OCI-LY1 (cell line): Measurements from ENCODE around the gene MCF2L2.

Source experiments
- H2AFZ ChIP-seq: fragments of 200-600 bp; sonication (generic), shearing (Covaris generic); 2 replicates; pipeline ENCODE4 v1.6.0; 2014; ENCODE audit warnings: antibody characterized with exemption, mild to moderate bottlenecking, low read length
- H3F3A ChIP-seq: fragments of 200-600 bp; sonication (generic), shearing (Covaris generic); 2 replicates; pipeline ENCODE4 v1.6.0; 2014; ENCODE audit warnings: mild to moderate bottlenecking, antibody characterized with exemption, low read length, moderate library complexity; ENCODE audit not compliant: insufficient read depth
- H3K27ac ChIP-seq: fragments of 200-600 bp; sonication (generic); 2 replicates; pipeline ENCODE4 v1.5.1; 2014; ENCODE audit warnings: low read length, mixed run types, mild to moderate bottlenecking, low read depth; ENCODE audit not compliant: poor library complexity, severe bottlenecking
- H3K27me3 ChIP-seq: fragments of 200-600 bp; sonication (generic); 2 replicates; pipeline ENCODE4 v1.6.0; 2014; ENCODE audit warnings: antibody characterized with exemption, mild to moderate bottlenecking, low read length, moderate library complexity; ENCODE audit not compliant: insufficient read depth
- H3K36me3 ChIP-seq: fragments of 200-600 bp; sonication (generic); 2 replicates; pipeline ENCODE4 v1.6.1; 2014; ENCODE audit warnings: mild to moderate bottlenecking, antibody characterized with exemption, low read length, moderate library complexity, mixed read lengths; ENCODE audit not compliant: insufficient read depth
- H3K4me1 ChIP-seq: fragments of 200-600 bp; sonication (generic); 2 replicates; pipeline ENCODE4 v1.5.1; 2014; ENCODE audit warnings: mild to moderate bottlenecking, low read length, moderate library complexity; ENCODE audit not compliant: insufficient read depth, severe bottlenecking
- H3K4me2 ChIP-seq: fragments of 200-600 bp; sonication (generic), shearing (Covaris generic); 2 replicates; pipeline ENCODE4 v1.6.1; 2014; ENCODE audit warnings: low read length
- H3K4me3 ChIP-seq: fragments of 200-600 bp; sonication (generic); 2 replicates; pipeline ENCODE4 v1.5.1; 2014; ENCODE audit warnings: low read length, low read depth, mild to moderate bottlenecking, mixed read lengths; ENCODE audit not compliant: poor library complexity, severe bottlenecking
- H3K79me2 ChIP-seq: fragments of 200-600 bp; shearing (Covaris generic); 2 replicates; pipeline ENCODE4 v1.6.1; 2016; ENCODE audit warnings: mixed run types, low read length, mixed read lengths; ENCODE audit not compliant: insufficient read depth
- H3K9ac ChIP-seq: fragments of 200-600 bp; sonication (generic), shearing (Covaris generic); 2 replicates; pipeline ENCODE4 v1.6.1; 2014; ENCODE audit warnings: mild to moderate bottlenecking, low read length, mixed read lengths
- H3K9me2 ChIP-seq: fragments of 200-600 bp; sonication (generic), shearing (Covaris generic); 2 replicates; pipeline ENCODE4 v1.6.1; 2014; ENCODE audit warnings: low read depth, mild to moderate bottlenecking, low read length, mixed read lengths
- H3K9me3 ChIP-seq: fragments of 200-600 bp; shearing (Covaris generic); 2 replicates; pipeline ENCODE4 v1.6.1; 2014; ENCODE audit warnings: low read length, mixed read lengths
- H4K20me1 ChIP-seq: fragments of 200-600 bp; sonication (generic), shearing (Covaris generic); 2 replicates; pipeline ENCODE4 v1.6.0; 2016; ENCODE audit warnings: mild to moderate bottlenecking, low read length; ENCODE audit not compliant: insufficient read depth
- EZH2 ChIP-seq: fragments of 200-600 bp; sonication (generic), shearing (Covaris generic); IDR thresholded peaks from 2 replicates; pipeline ENCODE4 v1.8.0; 2017; ENCODE audit warnings: borderline replicate concordance, mixed run types, mild to moderate bottlenecking, antibody characterized with exemption, low read length, moderate library complexity, mixed read lengths
- TF ChIP-seq, protein P1 (sequence below): fragments of 200-600 bp; sonication (generic), shearing (Covaris generic); IDR thresholded peaks from 2 replicates; pipeline ENCODE4 v1.5.1; 2017; ENCODE audit warnings: mild to moderate bottlenecking, antibody characterized with exemption, low read length, moderate library complexity, mixed read lengths

The MCF2L2 gene

DNA sequence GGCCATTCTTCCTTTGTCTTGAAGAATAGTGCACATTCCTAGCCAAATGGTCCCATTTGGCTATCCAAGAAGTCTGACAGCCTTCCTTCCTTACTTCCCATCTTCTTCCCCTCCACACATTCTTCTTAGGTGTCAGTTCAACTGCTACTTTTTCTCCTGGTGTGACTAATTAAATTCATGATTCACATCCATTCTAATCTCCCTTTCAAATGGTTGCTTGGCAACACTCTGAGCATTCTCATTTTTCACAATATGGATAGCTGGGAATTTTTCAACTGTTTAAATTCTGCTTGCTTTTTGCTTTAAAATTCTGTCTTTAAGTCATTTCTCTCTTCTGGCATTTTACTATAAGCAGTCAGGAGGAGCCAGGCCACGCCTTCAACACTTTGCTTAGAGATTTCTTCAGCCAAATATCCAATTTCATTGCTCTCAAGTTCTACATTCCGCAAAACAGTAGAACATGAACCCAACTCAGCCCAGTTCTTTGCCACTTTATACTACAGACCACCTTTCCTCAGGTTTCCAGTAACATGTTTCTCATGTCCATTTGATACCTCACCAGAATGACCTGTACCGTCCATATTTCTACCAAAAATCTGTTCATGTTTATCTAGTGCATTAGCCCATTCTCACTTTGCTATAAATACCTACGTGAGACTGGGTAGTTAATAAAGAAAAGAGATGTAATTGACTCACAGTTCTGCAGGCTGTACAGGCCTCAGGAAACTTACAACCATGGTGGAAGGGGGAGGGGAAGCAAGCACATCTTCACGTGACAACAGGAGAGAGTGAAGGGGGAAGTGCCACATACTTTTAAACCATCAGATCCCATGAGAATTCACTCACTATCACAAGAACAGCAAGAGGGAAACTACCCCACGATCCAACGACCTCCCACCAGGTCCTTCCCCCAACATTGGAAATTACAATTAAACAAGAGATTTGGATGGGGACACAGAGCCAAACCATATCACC is 31.9 kb upstream of the MCF2L2 start:
- Histone ChIP-seq H3F3A (no peaks in the 10 kb centered on the region), H3K27ac (no peak overlapping the region), H3K9me2 (no peaks in the 10 kb centered on the region), H3K9me3 (no peaks in the 10 kb centered on the region), H3K36me3 (no peaks in the 10 kb centered on the region), H3K9ac (no peak overlapping the region), H3K27me3 (no peaks in the 10 kb centered on the region), H2AFZ (peak overlapping the region; percentile 64), H3K79me2 (no peaks in the 10 kb centered on the region), H4K20me1 (no peaks in the 10 kb centered on the region), H3K4me2 (peak overlapping the region; percentile 6; the same call in 1 of the 2 replicates), H3K4me1 (peaks cover 11% of the 10 kb centered on the region), H3K4me3 (no peak overlapping the region)
- TF ChIP-seq, protein P1, sequence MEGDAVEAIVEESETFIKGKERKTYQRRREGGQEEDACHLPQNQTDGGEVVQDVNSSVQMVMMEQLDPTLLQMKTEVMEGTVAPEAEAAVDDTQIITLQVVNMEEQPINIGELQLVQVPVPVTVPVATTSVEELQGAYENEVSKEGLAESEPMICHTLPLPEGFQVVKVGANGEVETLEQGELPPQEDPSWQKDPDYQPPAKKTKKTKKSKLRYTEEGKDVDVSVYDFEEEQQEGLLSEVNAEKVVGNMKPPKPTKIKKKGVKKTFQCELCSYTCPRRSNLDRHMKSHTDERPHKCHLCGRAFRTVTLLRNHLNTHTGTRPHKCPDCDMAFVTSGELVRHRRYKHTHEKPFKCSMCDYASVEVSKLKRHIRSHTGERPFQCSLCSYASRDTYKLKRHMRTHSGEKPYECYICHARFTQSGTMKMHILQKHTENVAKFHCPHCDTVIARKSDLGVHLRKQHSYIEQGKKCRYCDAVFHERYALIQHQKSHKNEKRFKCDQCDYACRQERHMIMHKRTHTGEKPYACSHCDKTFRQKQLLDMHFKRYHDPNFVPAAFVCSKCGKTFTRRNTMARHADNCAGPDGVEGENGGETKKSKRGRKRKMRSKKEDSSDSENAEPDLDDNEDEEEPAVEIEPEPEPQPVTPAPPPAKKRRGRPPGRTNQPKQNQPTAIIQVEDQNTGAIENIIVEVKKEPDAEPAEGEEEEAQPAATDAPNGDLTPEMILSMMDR = no peak
- no peak for TF ChIP-seq EZH2

- Histone ChIP-seq H3K9ac (no peak overlapping the region), H3K4me2 (no peak overlapping the region), H3K79me2 (no peaks in the 10 kb centered on the region), H3K4me3 (no peak overlapping the region), H3K36me3 (no peaks in the 10 kb centered on the region), H3K9me3 (no peaks in the 10 kb centered on the region), H3K4me1 (peaks cover under 1% of the 10 kb centered on the region), H3F3A (no peaks in the 10 kb centered on the region), H4K20me1 (no peaks in the 10 kb centered on the region), H2AFZ (no peak overlapping the region), H3K27ac (no peak overlapping the region), H3K9me2 (no peaks in the 10 kb centered on the region), H3K27me3 (no peaks in the 10 kb centered on the region)
- TF ChIP-seq, protein P1 = no peak
- TF ChIP-seq EZH2 = no peak
These were observed 26.7 kb upstream of the MCF2L2 start for GRCh38 chr3:183455089-183455488.

DNA sequence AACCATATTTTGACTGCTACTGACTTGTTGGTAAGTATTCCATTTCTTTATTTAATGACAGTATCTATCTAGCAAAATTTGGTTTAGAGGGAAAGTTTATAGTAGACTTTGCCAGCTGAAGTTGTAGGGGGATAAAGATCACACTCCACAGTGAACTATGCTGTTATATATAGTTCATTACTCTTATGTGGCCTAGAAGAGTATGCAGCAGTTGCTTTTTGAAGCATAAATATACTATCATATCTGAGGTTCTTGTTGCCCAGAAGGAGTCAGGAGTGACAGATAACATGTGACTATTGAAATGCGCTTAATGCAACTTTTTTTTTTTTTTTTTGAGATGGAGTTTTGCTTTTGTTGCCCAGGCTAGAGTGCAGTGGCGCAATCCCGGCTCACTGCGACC is 25.6 kb upstream of the MCF2L2 start:
- no peaks in the 10 kb centered on the region for H3K79me2 ChIP-seq
- no peak overlapping the region for H2AFZ ChIP-seq
- no peak overlapping the region for H3K4me2 ChIP-seq
- H3K36me3 ChIP-seq = no peaks in the 10 kb centered on the region
- no peak overlapping the region for H3K9ac ChIP-seq
- no peak for TF ChIP-seq EZH2
- TF ChIP-seq, protein P1 = no peak
- H3K9me3 ChIP-seq = no peaks in the 10 kb centered on the region
- H3K27me3 ChIP-seq = no peaks in the 10 kb centered on the region
- no peaks in the 10 kb centered on the region for H3K4me1 ChIP-seq
- H4K20me1 ChIP-seq = no peaks in the 10 kb centered on the region
- H3K4me3 ChIP-seq = no peak overlapping the region
- no peak overlapping the region for H3K27ac ChIP-seq
- no peaks in the 10 kb centered on the region for H3K9me2 ChIP-seq
- no peaks in the 10 kb centered on the region for H3F3A ChIP-seq
